NCI-H1092 (cell line): ENCODE measurements around the gene PPARD.
"Not testable (repeated sequence)": the region's sequence is repeated elsewhere in the genome, so short reads cannot be mapped to it uniquely, and the experiment has no call there.

Source experiments
- DNase-seq: peaks from one replicate; lab custom pipeline; 2025; lab: John Stamatoyannopoulos, UW

PPARD gene

GRCh38 chr6:35438378-35439065, 96.2 kb downstream of the PPARD start:
- DNase-seq = not testable (repeated sequence)

- no peak for DNase-seq
These were observed 97.0 kb downstream of the PPARD start for GRCh38 chr6:35439308-35439707.

GRCh38 chr6:35441205-35441604, 98.8 kb downstream of the PPARD start:
- no peak for DNase-seq

GRCh38 chr6:35441642-35442041, 99.3 kb downstream of the PPARD start:
- DNase-seq = no peak

- DNase-seq = no peak
These were observed 100.3 kb downstream of the PPARD start for GRCh38 chr6:35442693-35443092.

GRCh38 chr6:35443341-35444030, 101.1 kb downstream of the PPARD start:
- DNase-seq = no peak

GRCh38 chr6:35445691-35446090, 103.3 kb downstream of the PPARD start:
- DNase-seq = no peak

GRCh38 chr6:35448191-35448590, 105.8 kb downstream of the PPARD start:
- no peak for DNase-seq

- peak; percentile 58 for DNase-seq
These were observed 107.0 kb downstream of the PPARD start for GRCh38 chr6:35449287-35449881.

- DNase-seq = no peak
These were observed 109.2 kb downstream of the PPARD start for GRCh38 chr6:35451354-35452182.

- peak; percentile 63 for DNase-seq
These were observed 110.1 kb downstream of the PPARD start, which contains the start of gene FANCE for GRCh38 chr6:35452183-35453090. Gene FANCE (plus strand): TSS chr6:35452338. CDS start chr6:35452546, 208 bp downstream.

- DNase-seq = no peak
These were observed 110.9 kb downstream of the PPARD start for GRCh38 chr6:35453236-35453635.

GRCh38 chr6:35454391-35455110, 112.2 kb downstream of the PPARD start:
- DNase-seq = no peak

- DNase-seq = no peak
These were observed 115.5 kb downstream of the PPARD start for GRCh38 chr6:35457907-35458306.

- no peak for DNase-seq
These were observed 118.9 kb downstream of the PPARD start for GRCh38 chr6:35461270-35461669.

GRCh38 chr6:35463292-35463691, 120.9 kb downstream of the PPARD start:
- no peak for DNase-seq

- DNase-seq = no peak
These were observed 123.3 kb downstream of the PPARD start for GRCh38 chr6:35465646-35466045.

- DNase-seq = peak; percentile 94
These were observed 126.0 kb downstream of the PPARD start, which contains the start of gene RPL10A for GRCh38 chr6:35468181-35468979. Gene RPL10A (plus strand): TSS chr6:35468401. CDS start chr6:35468435, 34 bp downstream.

GRCh38 chr6:35468980-35469750, 126.8 kb downstream of the PPARD start:
- no peak for DNase-seq
